BLaER1 treated with 17β-estradiol and CSF1 and Interleukin-3, amounts not matched to agents 10 nM and 100 nM (cell line): Measurements from ENCODE around the gene TBC1D8.

Experiments used
- H3K27ac ChIP-seq, 11 experiments: shearing (Covaris generic); formaldehyde crosslinking; 2 replicates each; pipeline ENCODE4 v1.8.1; 2022
- H3K27me3 ChIP-seq, 11 experiments: shearing (Covaris generic); formaldehyde crosslinking; 2 replicates each; pipeline ENCODE4 v1.8.1; 2022
- H3K36me3 ChIP-seq, 11 experiments: shearing (Covaris generic); formaldehyde crosslinking; 2 replicates each; pipeline ENCODE4 v1.8.1; 2022
- H3K4me1 ChIP-seq, 10 experiments: shearing (Covaris generic); formaldehyde crosslinking; 2 replicates each; pipeline ENCODE4 v1.8.1; 2022
- H3K4me2 ChIP-seq, 11 experiments: shearing (Covaris generic); formaldehyde crosslinking; 2 replicates each; pipeline ENCODE4 v1.8.1; 2022
- H3K4me3 ChIP-seq, 10 experiments: shearing (Covaris generic); formaldehyde crosslinking; 2 replicates each; pipeline ENCODE4 v1.8.1; 2022
- H3K9ac ChIP-seq, 11 experiments: shearing (Covaris generic); formaldehyde crosslinking; 2 replicates each; pipeline ENCODE4 v1.8.1; 2022
- H3K9me3 ChIP-seq, 11 experiments: shearing (Covaris generic); formaldehyde crosslinking; replicated peaks in 1 of 11; 2 replicates each; pipeline ENCODE4 v1.8.1; 2022
- H4K20me1 ChIP-seq, 11 experiments: shearing (Covaris generic); formaldehyde crosslinking; 2 replicates each; pipeline ENCODE4 v1.8.1; 2022
- Cebpa-rat ChIP-seq, 11 experiments: shearing (Covaris generic); IDR thresholded peaks; 2 replicates each; pipeline ENCODE4 v1.8.1; 2022

The TBC1D8 gene

DNA sequence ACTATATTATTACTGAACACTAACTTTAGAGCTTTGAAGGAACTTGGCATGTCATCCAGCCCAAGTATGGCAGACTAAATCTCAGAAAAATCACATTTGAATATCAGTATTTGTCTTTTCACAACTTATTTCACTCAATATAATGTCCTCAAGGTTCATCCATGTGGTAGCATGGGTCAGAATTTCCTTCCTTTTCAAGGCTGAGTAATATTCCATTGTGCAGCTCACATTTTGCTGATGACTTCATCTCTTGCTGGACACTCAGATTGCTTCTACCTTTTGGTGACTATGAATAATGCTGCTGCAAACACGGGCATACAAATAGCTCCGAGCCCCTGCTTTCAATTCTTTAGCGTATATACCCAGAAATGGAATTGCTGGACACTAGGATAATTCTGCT lies 102.4 kb downstream of the TBC1D8 start:
- Histone ChIP-seq H3K36me3 (peaks cover 0 to 88% (median 0%) of the 10 kb centered on the region in 11 experiments; a peak in 7 of 22 replicates), H3K4me3 (no peak overlapping the region), H3K27ac (no peak overlapping the region), H3K9ac (no peak overlapping the region), H3K4me1 (peaks cover 0 to 17% (median 9%) of the 10 kb centered on the region in 10 experiments; a peak in 14 of 20 replicates), H4K20me1 (peaks cover 0 to 8% (median 0%) of the 10 kb centered on the region in 11 experiments; a peak in 1 of 22 replicates), H3K9me3 (peaks cover 0 to 17% (median 3%) of the 10 kb centered on the region in 11 experiments; a peak in 8 of 22 replicates), H3K27me3 (no peaks in the 10 kb centered on the region), H3K4me2 (no peak overlapping the region)
- TF ChIP-seq Cebpa-rat (IDR thresholded peaks at IDR 0.05) = no peak

DNA sequence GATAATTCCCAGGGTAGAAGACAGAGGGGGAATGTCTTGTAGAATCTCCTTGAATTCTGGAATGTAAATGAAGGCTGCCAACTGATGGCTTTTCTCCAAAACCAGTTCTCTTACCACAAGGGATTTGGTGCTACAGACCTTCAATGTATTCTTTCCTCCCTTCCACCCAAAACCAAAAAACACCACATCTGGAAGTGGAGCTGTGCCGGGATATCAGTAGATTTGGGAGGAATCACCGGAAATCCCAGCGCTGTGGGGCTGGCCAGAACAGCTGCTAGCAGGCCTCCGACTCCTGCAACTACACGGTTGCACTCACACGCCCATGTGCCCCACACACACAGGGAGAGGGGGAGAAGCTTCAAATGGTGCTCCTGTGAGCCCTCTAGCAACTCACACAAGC lies 103.4 kb downstream of the TBC1D8 start:
- H3K36me3 ChIP-seq = peaks cover 0 to 85% (median 0%) of the 10 kb centered on the region in 11 experiments; a peak in 7 of 22 replicates
- no peaks in the 10 kb centered on the region for H3K27me3 ChIP-seq
- H3K9me3 ChIP-seq = peaks cover 0 to 17% (median 3%) of the 10 kb centered on the region in 11 experiments; a peak in 8 of 22 replicates
- TF ChIP-seq Cebpa-rat (IDR thresholded peaks at IDR 0.05) = no peak
- no peak overlapping the region for H3K27ac ChIP-seq
- no peak overlapping the region for H3K4me2 ChIP-seq
- H3K4me1 ChIP-seq = peaks cover 0 to 27% (median 14%) of the 10 kb centered on the region in 10 experiments; a peak in 14 of 20 replicates
- H3K4me3 ChIP-seq = no peak overlapping the region
- H3K9ac ChIP-seq = no peak overlapping the region
- H4K20me1 ChIP-seq = peaks cover 0 to under 1% (median 0%) of the 10 kb centered on the region in 11 experiments; a peak in 1 of 22 replicates

DNA sequence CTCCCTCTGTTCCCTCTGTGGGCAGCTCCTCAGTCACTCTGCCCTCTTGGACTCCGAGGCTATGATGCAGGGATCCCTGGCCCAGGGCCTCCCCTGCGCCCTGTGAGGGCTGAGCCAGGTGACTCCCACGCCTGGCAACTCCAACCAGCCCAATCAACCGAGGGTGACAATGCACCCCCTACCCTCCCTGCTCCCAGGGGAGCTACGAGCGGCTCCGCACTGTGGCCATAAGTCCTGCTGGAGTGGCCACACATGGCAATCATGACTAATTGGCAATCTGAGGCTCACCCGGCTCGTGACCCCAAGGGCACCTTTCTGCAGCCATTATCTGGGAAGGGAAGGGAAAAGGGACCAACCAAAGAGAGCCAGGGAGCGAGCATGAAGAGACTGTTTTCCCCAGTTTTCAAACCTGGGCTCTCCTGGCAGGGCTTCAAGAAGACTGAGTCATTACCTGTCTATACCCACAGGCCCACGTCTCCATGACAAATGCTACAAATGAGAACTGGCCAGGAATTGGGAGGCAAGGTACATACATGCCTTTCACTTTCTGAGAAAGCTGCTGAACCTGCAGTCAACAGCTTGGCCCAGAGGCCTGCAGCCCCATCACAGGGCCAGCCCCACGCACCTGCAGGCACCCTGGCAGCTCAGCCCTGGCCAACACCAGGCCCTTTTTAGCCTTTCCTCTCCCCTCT lies 104.0 kb downstream of the TBC1D8 start:
- no peaks in the 10 kb centered on the region for H3K27me3 ChIP-seq
- H3K4me3 ChIP-seq = no peak overlapping the region
- H3K4me2 ChIP-seq = no peak overlapping the region
- no peak overlapping the region for H3K9ac ChIP-seq
- H3K4me1 ChIP-seq = peaks cover under 1 to 32% (median 18%) of the 10 kb centered on the region in 10 experiments; a peak in 17 of 20 replicates
- no peak overlapping the region for H3K27ac ChIP-seq
- H4K20me1 ChIP-seq = no peaks in the 10 kb centered on the region; a peak in 1 of 22 replicates
- H3K36me3 ChIP-seq = peaks cover 0 to 81% (median 0%) of the 10 kb centered on the region in 11 experiments; a peak in 7 of 22 replicates
- TF ChIP-seq Cebpa-rat (IDR thresholded peaks at IDR 0.05) = no peak
- H3K9me3 ChIP-seq = peaks cover 0 to 17% (median 3%) of the 10 kb centered on the region in 11 experiments; a peak in 8 of 22 replicates

DNA sequence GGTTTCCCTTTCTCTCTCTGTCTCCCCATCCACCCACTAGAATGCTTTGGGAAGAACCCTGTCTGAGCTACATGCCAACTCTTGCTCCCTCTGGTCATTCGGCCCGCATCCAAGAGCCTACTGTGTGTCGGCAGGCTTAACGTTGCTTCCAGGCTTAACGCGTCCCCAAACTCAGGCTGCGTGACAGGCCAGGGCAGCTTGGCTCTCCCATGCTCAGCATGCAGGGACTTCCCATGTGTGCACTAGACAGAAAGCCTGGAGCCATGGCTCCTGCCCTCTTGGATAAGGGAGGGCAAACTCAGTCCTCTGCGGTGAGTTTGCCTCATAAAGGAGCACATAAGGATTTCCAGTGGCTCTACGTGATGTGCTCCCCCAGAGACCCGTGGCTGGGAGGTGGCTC lies 105.9 kb downstream of the TBC1D8 start:
- Histone ChIP-seq H3K9me3 (peaks cover 0 to 11% (median 2%) of the 10 kb centered on the region in 11 experiments; a peak in 8 of 22 replicates), H3K27ac (no peak overlapping the region), H3K27me3 (no peaks in the 10 kb centered on the region), H4K20me1 (no peaks in the 10 kb centered on the region; a peak in 1 of 22 replicates), H3K4me3 (no peak overlapping the region), H3K4me2 (no peak overlapping the region), H3K9ac (no peak overlapping the region), H3K4me1 (peaks cover 7 to 51% (median 37%) of the 10 kb centered on the region in 10 experiments; a peak in 19 of 20 replicates), H3K36me3 (peaks cover 0 to 66% (median 0%) of the 10 kb centered on the region in 11 experiments; a peak in 8 of 22 replicates)
- TF ChIP-seq Cebpa-rat (IDR thresholded peaks at IDR 0.05) = no peak

DNA sequence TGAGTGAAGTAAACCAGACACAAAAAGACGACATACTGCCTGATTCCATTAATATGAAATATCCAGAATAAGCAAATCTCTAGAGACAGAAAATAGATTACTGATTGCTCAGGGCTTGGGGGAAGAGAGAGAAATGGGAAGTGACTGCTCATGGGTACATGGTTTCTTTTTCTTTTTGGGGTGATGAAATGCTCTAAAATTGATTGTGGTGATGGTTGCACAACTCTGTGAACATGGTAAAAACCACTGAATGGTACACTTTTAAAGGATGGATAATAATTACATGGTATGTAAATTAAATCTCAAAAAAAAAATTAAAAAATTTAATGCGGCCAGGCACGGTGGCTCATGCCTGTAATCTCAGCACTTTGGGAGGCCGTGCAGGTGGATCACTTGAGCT lies 109.8 kb downstream of the TBC1D8 start:
- peak overlapping the region in 9 of 11 experiments; percentile 24 to 78 (median 57); a peak in 16 of 22 replicates for H3K27ac ChIP-seq
- H3K9ac ChIP-seq = peak overlapping the region in 3 of 11 experiments; percentile 14 to 37 (median 24); a peak in 3 of 22 replicates

DNA sequence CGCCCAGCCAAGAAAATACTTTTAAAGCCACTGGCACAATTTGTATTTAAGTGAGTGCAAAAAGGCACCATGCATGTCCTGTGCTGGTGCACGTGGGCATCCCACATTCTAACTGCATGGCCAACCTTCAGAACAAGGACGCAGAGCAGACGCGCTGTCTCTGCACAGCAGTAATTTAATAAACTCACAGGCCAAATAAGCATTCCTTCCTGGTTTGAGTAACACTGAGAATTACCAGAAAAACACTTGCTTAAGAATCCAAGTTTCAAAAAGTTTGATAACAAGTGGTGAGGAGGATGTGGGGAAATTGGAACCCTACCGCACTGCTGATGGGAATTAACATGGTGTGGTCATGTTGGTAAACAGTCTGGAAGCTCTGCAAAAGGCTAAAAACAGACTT lies 110.4 kb downstream of the TBC1D8 start:
- H3K9ac ChIP-seq = peak overlapping the region in 5 of 11 experiments; percentile 8 to 31 (median 21); a peak in 4 of 22 replicates
- no peaks in the 10 kb centered on the region for H3K27me3 ChIP-seq
- peak overlapping the region in 8 of 11 experiments; percentile 19 to 85 (median 72); a peak in 14 of 22 replicates for H3K4me2 ChIP-seq
- H4K20me1 ChIP-seq = no peaks in the 10 kb centered on the region
- H3K36me3 ChIP-seq = peaks cover 0 to 61% (median 0%) of the 10 kb centered on the region in 11 experiments; a peak in 7 of 22 replicates
- no peak for TF ChIP-seq Cebpa-rat (IDR thresholded peaks at IDR 0.05)
- H3K4me1 ChIP-seq = peaks cover 7 to 91% (median 55%) of the 10 kb centered on the region in 10 experiments; a peak in 19 of 20 replicates
- peak overlapping the region in 10 of 11 experiments; percentile 3 to 78 (median 56); a peak in 17 of 22 replicates for H3K27ac ChIP-seq
- H3K9me3 ChIP-seq = peaks cover 0 to 8% (median 0%) of the 10 kb centered on the region in 11 experiments; a peak in 2 of 22 replicates
- H3K4me3 ChIP-seq = 0 out of 20 replicates have a peak overlapping the region, but pooled peaks of 1 of the 10 experiments have one; percentile 3

More for the DNA sequence above, 109.8 kb downstream of the TBC1D8 start:
- H3K4me3 ChIP-seq = 0 out of 20 replicates have a peak overlapping the region, but pooled peaks of 2 of the 10 experiments have one; percentile 3 to 14
- TF ChIP-seq Cebpa-rat (IDR thresholded peaks at IDR 0.05) = peak in 6 of 11 experiments; percentile 34 to 87 (median 66); a peak in 10 of 22 replicates
- no peaks in the 10 kb centered on the region for H3K27me3 ChIP-seq
- peaks cover 0 to 8% (median 0%) of the 10 kb centered on the region in 11 experiments; a peak in 2 of 22 replicates for H3K9me3 ChIP-seq
- H3K4me2 ChIP-seq = peak overlapping the region in 10 of 11 experiments; percentile 8 to 85 (median 70); a peak in 17 of 22 replicates
- H3K4me1 ChIP-seq = peaks cover 7 to 88% (median 55%) of the 10 kb centered on the region in 10 experiments; a peak in 19 of 20 replicates
- no peaks in the 10 kb centered on the region for H4K20me1 ChIP-seq
- peaks cover 0 to 63% (median 0%) of the 10 kb centered on the region in 11 experiments; a peak in 7 of 22 replicates for H3K36me3 ChIP-seq

DNA sequence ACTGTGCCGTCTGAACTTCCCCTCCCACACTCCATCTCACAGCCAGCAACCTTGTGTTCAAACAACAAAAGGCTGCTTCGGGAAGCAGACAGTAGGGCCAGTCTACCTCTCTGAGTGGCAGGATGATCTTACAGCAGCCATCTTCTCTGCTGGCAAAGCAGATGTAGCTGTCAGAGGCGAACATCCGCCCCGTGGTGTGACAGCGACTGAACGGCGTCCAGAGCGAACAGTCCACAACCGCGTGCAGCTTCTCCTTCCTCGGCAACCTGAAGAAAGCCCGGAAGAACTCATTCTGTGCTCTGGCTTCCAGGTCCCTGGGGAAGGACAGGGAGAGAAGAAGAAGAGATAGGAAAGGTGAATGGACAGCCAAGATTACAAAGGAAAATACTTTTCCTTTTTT lies 111.1 kb downstream of the TBC1D8 start:
- no peaks in the 10 kb centered on the region; a peak in 1 of 22 replicates for H4K20me1 ChIP-seq
- TF ChIP-seq Cebpa-rat (IDR thresholded peaks at IDR 0.05) = no peak
- peaks cover 0 to 8% (median 0%) of the 10 kb centered on the region in 11 experiments; a peak in 2 of 22 replicates for H3K9me3 ChIP-seq
- peak overlapping the region in 8 of 11 experiments; percentile 3 to 78 (median 58); a peak in 13 of 22 replicates for H3K27ac ChIP-seq
- H3K4me1 ChIP-seq = peaks cover 7 to 94% (median 55%) of the 10 kb centered on the region in 10 experiments; a peak in 19 of 20 replicates
- H3K9ac ChIP-seq = 0 out of 22 replicates have a peak overlapping the region, but pooled peaks of 1 of the 11 experiments have one; percentile 31
- no peak overlapping the region for H3K4me3 ChIP-seq
- no peaks in the 10 kb centered on the region for H3K27me3 ChIP-seq
- peaks cover 0 to 61% (median 0%) of the 10 kb centered on the region in 11 experiments; a peak in 7 of 22 replicates for H3K36me3 ChIP-seq
- H3K4me2 ChIP-seq = peak overlapping the region in 7 of 11 experiments; percentile 54 to 85 (median 74); a peak in 12 of 22 replicates

DNA sequence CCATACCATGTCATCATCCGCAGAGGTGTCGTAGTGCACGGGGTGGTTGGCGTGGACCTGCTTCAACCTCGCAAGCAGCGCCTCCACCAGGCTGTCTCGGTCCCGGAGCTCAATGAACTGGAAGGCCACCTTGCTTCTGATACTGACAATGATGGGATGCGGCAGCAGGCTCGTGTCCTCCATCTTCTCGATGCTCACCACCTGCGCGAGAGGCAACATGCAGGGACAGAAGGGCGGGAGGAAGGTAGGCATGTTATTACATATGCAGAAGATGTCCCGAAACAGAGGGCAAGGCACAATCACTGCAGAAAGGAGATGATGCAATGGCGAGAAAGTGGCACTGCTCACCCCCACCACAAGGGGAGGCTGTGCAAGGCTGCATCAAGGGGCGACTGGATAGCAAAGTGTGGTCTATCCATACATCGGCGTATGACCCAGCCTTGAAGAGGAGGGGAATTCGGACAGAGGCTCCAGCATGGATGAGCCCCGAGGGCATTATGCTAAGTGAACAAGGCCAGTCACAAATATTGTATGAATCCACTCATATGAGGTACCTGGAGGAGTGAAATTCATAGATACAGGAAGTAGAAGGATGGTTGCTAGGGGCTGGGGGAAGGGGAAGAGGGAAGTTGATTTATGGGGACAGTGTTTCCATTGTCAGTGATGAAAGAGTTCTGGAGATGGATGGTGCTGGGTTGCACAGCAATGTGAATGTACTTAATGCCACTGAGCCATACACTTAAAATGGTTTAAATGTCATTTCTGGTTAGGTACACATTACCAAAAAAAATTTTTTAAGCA lies 112.5 kb downstream of the TBC1D8 start:
- peak in 2 of 11 experiments; percentile 38 to 42; a peak in 1 of 22 replicates for TF ChIP-seq Cebpa-rat (IDR thresholded peaks at IDR 0.05)
- Histone ChIP-seq H3K9me3 (peaks cover 0 to 8% (median 0%) of the 10 kb centered on the region in 11 experiments; a peak in 2 of 22 replicates), H3K36me3 (peaks cover 0 to 74% (median 0%) of the 10 kb centered on the region in 11 experiments; a peak in 7 of 22 replicates), H3K9ac (no peak overlapping the region), H3K27ac (peak overlapping the region in 4 of 11 experiments; percentile 27 to 78 (median 47); a peak in 6 of 22 replicates), H3K4me2 (peak overlapping the region in 6 of 11 experiments; percentile 24 to 85 (median 73); a peak in 12 of 22 replicates), H3K4me1 (peaks cover 0 to 87% (median 46%) of the 10 kb centered on the region in 10 experiments; a peak in 17 of 20 replicates), H3K4me3 (no peak overlapping the region), H4K20me1 (no peaks in the 10 kb centered on the region; a peak in 1 of 22 replicates), H3K27me3 (no peaks in the 10 kb centered on the region)
